K562 (cell line): ENCODE measurements around the gene OXNAD1. TPM values are rescaled to one million over a fixed set of nuclear protein-coding genes. Genes with fewer than 3 reads are reported as not detected.
"Not testable (repeated sequence)": the region's sequence is repeated elsewhere in the genome, so short reads cannot be mapped to it uniquely, and the experiment has no call there.

Source experiments
- ATAC-seq: fragments of 200-7000 bp; cut with Tn5 transposase; 3 replicates; pipeline ENCODE4 v1.9.1; 2020; ENCODE audit warnings: moderate library complexity
- BruUV-seq: library from RNA; stranded (reverse); fragments of 400-500 nt; replicated peaks from 2 replicates; lab custom pipeline; 2021; lab: Mats Ljungman, UMichigan
- CTCF ChIA-PET: fragments of 300-600 bp; formaldehyde crosslinking; extraction: SDS; loops from one replicate; lab custom pipeline; 2021; ENCODE audit warnings: low intra/inter-chr PET ratio; lab: Yijun Ruan, JAX
- POLR2A ChIA-PET: fragments of 300-600, 350-650 bp; sonication (Branson Sonifier 250); formaldehyde crosslinking; extraction: SDS; loops from one replicate; lab custom pipeline; 2021; ENCODE audit warnings: antibody characterized with exemption, inconsistent platforms; lab: Yijun Ruan, JAX
- DNase-seq, 4 experiments: peaks; one replicate each; pipeline versions ENCODE4 v3.0.0 to v3.0.0-alpha.2; 2011 to 2018; ENCODE audit warnings: low spot score in 3 of 4, mixed read lengths in 3 of 4; ENCODE audit errors: extremely low read depth in 1 of 4
- FAIRE-seq: peaks from 2 replicates; lab custom pipeline; 2011; peaks lifted over from hg19 to GRCh38; lab: Jason Lieb, UNC
- H2AFZ ChIP-seq: 2 replicates; pipeline ENCODE4 v1.6.0; 2011; ENCODE audit warnings: low read depth, low read length, control low read depth, inconsistent platforms
- H3K27ac ChIP-seq: fragments of 200-600 bp; 3 replicates; pipeline ENCODE4 v1.8.0; 2011; ENCODE audit warnings: low read depth, mild to moderate bottlenecking, control low read depth, inconsistent platforms, low read length, moderate library complexity, mixed read lengths; ENCODE audit errors: extremely low read depth
- H3K27me3 ChIP-seq, 2 experiments: fragments of 300-600 bp in 1 of 2; 2 replicates in 1 of 2; 3 replicates in 1 of 2; pipeline versions ENCODE4 v1.6.0 to v1.8.0; 2011; ENCODE audit warnings: inconsistent platforms in 2 of 2, low read length in 2 of 2, mild to moderate bottlenecking in 1 of 2, mixed read lengths in 1 of 2, moderate library complexity in 1 of 2; ENCODE audit not compliant: control insufficient read depth in 2 of 2, insufficient read depth in 2 of 2
- H3K36me3 ChIP-seq: fragments of 300-600 bp; 3 replicates; pipeline ENCODE4 v1.8.0; 2011; ENCODE audit warnings: mild to moderate bottlenecking, low read length, inconsistent platforms; ENCODE audit not compliant: control insufficient read depth, insufficient read depth
- H3K4me1 ChIP-seq, 2 experiments: fragments of 200-600 bp in 1 of 2; replicated peaks in 1 of 2; 2 replicates in 1 of 2; 3 replicates in 1 of 2; pipeline versions ENCODE4 v1.5.1 to v1.8.0; 2011; ENCODE audit warnings: inconsistent platforms in 2 of 2, low read length in 2 of 2, mild to moderate bottlenecking in 1 of 2, mixed read lengths in 1 of 2, moderate library complexity in 1 of 2; ENCODE audit not compliant: control insufficient read depth in 2 of 2, insufficient read depth in 2 of 2
- H3K4me2 ChIP-seq: 2 replicates; pipeline ENCODE4 v1.6.1; 2011; ENCODE audit warnings: low read length, control low read depth, inconsistent platforms, mixed read lengths; ENCODE audit not compliant: insufficient read depth
- H3K4me3 ChIP-seq: fragments of 200-600 bp; sonication (generic), shearing (Covaris generic); 2 replicates; pipeline ENCODE4 v1.5.1; 2016; ENCODE audit warnings: control low read depth, inconsistent platforms
- H3K79me2 ChIP-seq: fragments of 200-600 bp; 3 replicates; pipeline ENCODE4 v1.8.0; 2011; ENCODE audit warnings: low read length, inconsistent platforms; ENCODE audit not compliant: control insufficient read depth, insufficient read depth
- H3K9ac ChIP-seq, 2 experiments: 2 replicates each; pipeline versions ENCODE4 v1.6.0 to v1.6.1; 2011; ENCODE audit warnings: low read depth in 2 of 2, low read length in 2 of 2, control low read depth in 1 of 2, inconsistent platforms in 1 of 2, mild to moderate bottlenecking in 1 of 2, mixed read lengths in 1 of 2; ENCODE audit not compliant: insufficient read depth in 1 of 2
- H3K9me1 ChIP-seq: one replicate; pipeline ENCODE4 v1.6.0; 2011; ENCODE audit warnings: inconsistent platforms, mild to moderate bottlenecking, low read length, moderate library complexity; ENCODE audit not compliant: control insufficient read depth, insufficient read depth
- H3K9me3 ChIP-seq: replicated peaks from 2 replicates; pipeline ENCODE4 v1.5.1; 2011; ENCODE audit warnings: low read depth, low read length, inconsistent platforms; ENCODE audit not compliant: control insufficient read depth, insufficient read depth
- H4K20me1 ChIP-seq: replicated peaks from 2 replicates; pipeline ENCODE4 v1.6.1; 2011; ENCODE audit warnings: low read length, inconsistent platforms, mixed read lengths; ENCODE audit not compliant: control insufficient read depth, insufficient read depth
- CREM ChIP-seq: IDR thresholded peaks from 2 replicates; pipeline ENCODE4 v1.6.1; 2014; ENCODE audit warnings: antibody characterized with exemption, low read depth
- WGBS: fragments of 100-300 bp; shearing (Covaris generic); methylation state at CpG from one replicate; pipeline ENCODE4 v1.1.6; 2016; ENCODE audit warnings: low coverage, mixed read lengths; ENCODE audit not compliant: insufficient coverage; ENCODE audit errors: missing lambda C conversion rate; 5-methylcytosine and 5-hydroxymethylcytosine counted together
- in situ Hi-C: fragments of 300-500 bp; cut with MboI; formaldehyde crosslinking; loops from 4 replicates; pipeline ENCODE4 v1.15.0; 2018; ENCODE audit warnings: inconsistent platforms, mixed read lengths
- intact Hi-C: fragments of 100-400 bp; cut with micrococcal nuclease; formaldehyde crosslinking; loops from 2 replicates; pipeline ENCODE4 v1.14.2; 2022
- polyA plus RNA-seq, 8 experiments: library from polyadenylated mRNA; depleted of rRNA in 4 of 8; stranded (reverse) in 5 of 8; unstranded in 3 of 8; fragments of >200 nt; fragmentation: Nextera tagmentation in 2 of 8; fragmentation: Illumina TruSeq in 1 of 8; extraction: Ambion mirVana in 2 of 8; extraction: Trizol in 1 of 8; gene quantifications; 2 replicates each; pipeline versions ENCODE4 v1.2.1 to v1.2.3, GENCODE V29; 2011 to 2014; ENCODE audit warnings: inconsistent platforms in 1 of 8, missing spikeins in 1 of 8
- total RNA-seq, 7 experiments: library from RNA; depleted of rRNA in 6 of 7; stranded (reverse); fragments of >200 nt in 6 of 7; fragmentation: Illumina TruSeq in 2 of 7; extraction: Trizol in 2 of 7; gene quantifications; 2 replicates each; pipeline versions ENCODE4 v1.2.1 to v1.2.3, GENCODE V29; 2011 to 2021; ENCODE audit warnings: low replicate concordance in 1 of 7
- TF ChIP-seq, protein P1 (sequence below): fragments of 250-450 bp; sonication (Bioruptor Pico); IDR thresholded peaks from 2 replicates; pipeline ENCODE4 v1.4.0; 2020
- TF ChIP-seq, protein P2 (sequence below), 2 experiments: fragments of 150-350 bp in 1 of 2; IDR thresholded peaks; 2 replicates each; pipeline ENCODE4 v1.6.1; 2012 to 2016; ENCODE audit warnings: low read depth in 2 of 2, low read length in 2 of 2, mild to moderate bottlenecking in 1 of 2, moderate library complexity in 1 of 2

OXNAD1 gene
- total and polyA plus RNA-seq, 9 of the 15 experiments (the other 6 are each of a cell fraction or from before 2014, with no cell fraction given): 12.8 to 44.4 (median 41.1) TPM

DNA sequence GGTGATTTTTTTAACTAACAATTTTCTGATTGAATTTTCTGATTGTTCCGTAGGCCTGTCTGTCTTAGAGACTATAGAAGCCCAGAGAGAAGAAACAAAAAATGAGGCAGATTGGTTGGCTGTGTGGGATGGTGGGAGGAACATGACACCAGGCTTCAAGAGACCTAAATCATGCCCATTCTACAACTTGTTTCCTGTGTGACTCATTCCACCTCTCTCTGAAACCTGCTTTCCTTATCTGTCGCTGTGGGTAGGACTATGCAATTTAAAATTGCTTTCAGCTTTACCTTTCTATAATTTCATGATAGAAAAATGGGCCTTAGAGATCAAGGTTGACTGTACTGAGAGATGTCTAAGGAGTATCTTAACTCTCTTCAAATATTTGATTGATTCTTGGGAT, 44.5 kb downstream of the OXNAD1 start (continued):
- TF ChIP-seq, protein P1, sequence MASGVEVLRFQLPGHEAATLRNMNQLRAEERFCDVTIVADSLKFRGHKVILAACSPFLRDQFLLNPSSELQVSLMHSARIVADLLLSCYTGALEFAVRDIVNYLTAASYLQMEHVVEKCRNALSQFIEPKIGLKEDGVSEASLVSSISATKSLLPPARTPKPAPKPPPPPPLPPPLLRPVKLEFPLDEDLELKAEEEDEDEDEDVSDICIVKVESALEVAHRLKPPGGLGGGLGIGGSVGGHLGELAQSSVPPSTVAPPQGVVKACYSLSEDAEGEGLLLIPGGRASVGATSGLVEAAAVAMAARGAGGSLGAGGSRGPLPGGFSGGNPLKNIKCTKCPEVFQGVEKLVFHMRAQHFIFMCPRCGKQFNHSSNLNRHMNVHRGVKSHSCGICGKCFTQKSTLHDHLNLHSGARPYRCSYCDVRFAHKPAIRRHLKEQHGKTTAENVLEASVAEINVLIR (CRISPR knock-in tag): no peak
- peak; percentile 53; the same call in 1 of the 2 replicates for TF ChIP-seq CREM
- TF ChIP-seq, protein P2, sequence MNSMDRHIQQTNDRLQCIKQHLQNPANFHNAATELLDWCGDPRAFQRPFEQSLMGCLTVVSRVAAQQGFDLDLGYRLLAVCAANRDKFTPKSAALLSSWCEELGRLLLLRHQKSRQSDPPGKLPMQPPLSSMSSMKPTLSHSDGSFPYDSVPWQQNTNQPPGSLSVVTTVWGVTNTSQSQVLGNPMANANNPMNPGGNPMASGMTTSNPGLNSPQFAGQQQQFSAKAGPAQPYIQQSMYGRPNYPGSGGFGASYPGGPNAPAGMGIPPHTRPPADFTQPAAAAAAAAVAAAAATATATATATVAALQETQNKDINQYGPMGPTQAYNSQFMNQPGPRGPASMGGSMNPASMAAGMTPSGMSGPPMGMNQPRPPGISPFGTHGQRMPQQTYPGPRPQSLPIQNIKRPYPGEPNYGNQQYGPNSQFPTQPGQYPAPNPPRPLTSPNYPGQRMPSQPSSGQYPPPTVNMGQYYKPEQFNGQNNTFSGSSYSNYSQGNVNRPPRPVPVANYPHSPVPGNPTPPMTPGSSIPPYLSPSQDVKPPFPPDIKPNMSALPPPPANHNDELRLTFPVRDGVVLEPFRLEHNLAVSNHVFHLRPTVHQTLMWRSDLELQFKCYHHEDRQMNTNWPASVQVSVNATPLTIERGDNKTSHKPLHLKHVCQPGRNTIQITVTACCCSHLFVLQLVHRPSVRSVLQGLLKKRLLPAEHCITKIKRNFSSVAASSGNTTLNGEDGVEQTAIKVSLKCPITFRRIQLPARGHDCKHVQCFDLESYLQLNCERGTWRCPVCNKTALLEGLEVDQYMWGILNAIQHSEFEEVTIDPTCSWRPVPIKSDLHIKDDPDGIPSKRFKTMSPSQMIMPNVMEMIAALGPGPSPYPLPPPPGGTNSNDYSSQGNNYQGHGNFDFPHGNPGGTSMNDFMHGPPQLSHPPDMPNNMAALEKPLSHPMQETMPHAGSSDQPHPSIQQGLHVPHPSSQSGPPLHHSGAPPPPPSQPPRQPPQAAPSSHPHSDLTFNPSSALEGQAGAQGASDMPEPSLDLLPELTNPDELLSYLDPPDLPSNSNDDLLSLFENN (IDR thresholded peaks at IDR 0.05; ENCODE audit: low read depth in 2 of 2, low read length in 2 of 2): peak in 1 of 2 experiments; percentile 45; a peak in 1 of 4 replicates

DNA sequence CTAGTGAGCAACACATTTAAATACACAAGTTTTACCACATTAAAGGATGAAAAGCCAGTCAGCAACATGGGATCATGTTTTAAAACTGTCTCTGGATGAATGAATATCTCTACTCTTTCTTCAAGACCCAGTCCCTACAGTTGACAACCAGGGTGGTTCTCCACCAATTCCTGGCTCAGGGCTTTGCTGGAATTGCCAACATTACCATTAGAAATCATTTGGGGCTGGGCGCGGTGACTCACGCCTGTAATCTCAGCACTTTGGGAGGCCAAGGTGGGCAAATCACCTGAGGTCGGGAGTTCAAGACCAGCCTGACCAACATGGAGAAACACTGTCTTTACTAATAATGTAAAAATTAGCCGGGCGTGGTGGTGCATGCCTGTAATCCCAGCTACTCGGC, 45.5 kb downstream of the OXNAD1 start:
- H4K20me1 ChIP-seq, H3K9me1 ChIP-seq, CTCF ChIA-PET, H2AFZ ChIP-seq, BruUV-seq, H3K27me3 ChIP-seq, H3K9ac ChIP-seq, POLR2A ChIA-PET, H3K4me3 ChIP-seq, FAIRE-seq, H3K4me2 ChIP-seq, ATAC-seq, intact Hi-C loops, DNase-seq, H3K9me3 ChIP-seq, in situ Hi-C loops, H3K27ac ChIP-seq: not testable (repeated sequence)
- 93% methylated on average over 7 of the region's 7 CpGs for WGBS
- Histone ChIP-seq H3K79me2 (peaks cover 26% of the 10 kb centered on the region; the same call in 1 of the 3 replicates), H3K4me1 (peaks cover 6 to 27% of the 10 kb centered on the region in 2 experiments; a peak in 4 of 5 replicates), H3K36me3 (peaks cover 76% of the 10 kb centered on the region)
